H1 (cell line): Measurements from ENCODE around the gene PRKCA. TPM values are rescaled to one million over a fixed set of nuclear protein-coding genes. Genes with fewer than 3 reads are reported as not detected.

Experiments
- CBX5 ChIP-seq: fragments of 300-800, 300-1000 bp; sonication (generic); IDR thresholded peaks from 2 replicates; pipeline ENCODE4 v1.7.1; 2016; ENCODE audit warnings: antibody characterized with exemption, low read length, low read depth
- CEBPB ChIP-seq: IDR thresholded peaks from 2 replicates; pipeline ENCODE4 v1.6.1; 2012; ENCODE audit warnings: low read depth, low read length
- GTF2F1 ChIP-seq: IDR thresholded peaks from 2 replicates; pipeline ENCODE4 v1.6.1; 2012; ENCODE audit warnings: low read depth, low read length, improper control_type of control experiment, borderline replicate concordance
- HDAC6 ChIP-seq: IDR thresholded peaks from one replicate; pipeline ENCODE4 v1.7.1; 2012; ENCODE audit warnings: low read depth, mild to moderate bottlenecking, inconsistent platforms, low read length, moderate library complexity
- POLR2A ChIP-seq, 2 experiments: IDR thresholded peaks; 1 replicate in 1 of 2; 2 replicates in 1 of 2; pipeline ENCODE4 v1.6.1; 2011; ENCODE audit warnings: low read depth in 2 of 2, low read length in 2 of 2, mild to moderate bottlenecking in 2 of 2; ENCODE audit errors: control extremely low read depth in 1 of 2
- RFX5 ChIP-seq: IDR thresholded peaks from 2 replicates; pipeline ENCODE4 v1.6.1; 2011; ENCODE audit warnings: low read depth, low read length, improper control_type of control experiment, borderline replicate concordance
- SP4 ChIP-seq: IDR thresholded peaks from 2 replicates; pipeline ENCODE4 v1.6.1; 2012; ENCODE audit warnings: low read length, inconsistent platforms
- SUZ12 ChIP-seq: fragments of 200-600 bp; sonication (generic); IDR thresholded peaks from 2 replicates; pipeline ENCODE4 v1.6.1; 2012; ENCODE audit warnings: mild to moderate bottlenecking, inconsistent platforms, low read length, moderate library complexity, mixed read lengths
- polyA plus RNA-seq, 7 experiments: library from polyadenylated mRNA; depleted of rRNA in 3 of 7; stranded (reverse) in 5 of 7; unstranded in 2 of 7; fragments of >200 nt in 5 of 7; fragments of 200-250 nt in 2 of 7; gene quantifications; 1 replicate in 5 of 7; 2 replicates in 1 of 7; 4 replicates in 1 of 7; pipeline versions ENCODE4 v1.2.1 to v1.2.3, GENCODE V29; 2011 to 2013; ENCODE audit warnings: missing spikeins in 2 of 7, mixed read lengths in 2 of 7
- total RNA-seq: library from RNA; stranded (reverse); fragmentation: NEBNext Ultra II Directional; extraction: Animal tissue kit (Norgen Biotek cat#: 25700); gene quantifications from 2 replicates; pipeline ENCODE4 v1.2.1, GENCODE V29; 2021

Gene PRKCA
- total and polyA plus RNA-seq, 2 of the 8 experiments (the other 6 are each of a cell fraction or from before 2014, with no cell fraction given), result 5.8 to 17.8 TPM

GRCh38 chr17:66422186-66422585 is 119.8 kb downstream of the PRKCA start (continued):
- TF ChIP-seq CBX5 (no peak), SP4 (no peak), POLR2A (IDR thresholded peaks at IDR 0.05; ENCODE audit: control extremely low read depth in 1 of 2, low read depth in 2 of 2, low read length in 2 of 2) (no peak), HDAC6 (no peak), SUZ12 (no peak), RFX5 (no peak), CEBPB (no peak), GTF2F1 (no peak)
